Inflammatory macrophage treated with lipopolysaccharide for 4 hours (primary cell): ENCODE data around the gene ESRRB.
"Not testable (repeated sequence)": the region's sequence is repeated elsewhere in the genome, so short reads cannot be mapped to it uniquely, and the experiment has no call there.

Experiments used
- DNase-seq: peaks from one replicate; pipeline ENCODE4 v3.0.0-alpha.2; 2020

Gene ESRRB

GRCh38 chr14:76498463-76498935, 122.6 kb downstream of the ESRRB start:
- no peak for DNase-seq

- no peak for DNase-seq
These were observed 123.0 kb downstream of the ESRRB start for GRCh38 chr14:76498976-76499375.

GRCh38 chr14:76499399-76499798, 123.5 kb downstream of the ESRRB start:
- no peak for DNase-seq

- DNase-seq = no peak
These were observed 124.1 kb downstream of the ESRRB start for GRCh38 chr14:76500011-76500410.

GRCh38 chr14:76500480-76500879, 124.5 kb downstream of the ESRRB start:
- no peak for DNase-seq

- no peak for DNase-seq
These were observed 125.3 kb downstream of the ESRRB start for GRCh38 chr14:76501156-76501720.

GRCh38 chr14:76502219-76502618, 126.3 kb downstream of the ESRRB start:
- no peak for DNase-seq

- no peak for DNase-seq
These were observed 126.7 kb downstream of the ESRRB start for GRCh38 chr14:76502638-76503037.

GRCh38 chr14:76509311-76509710, 133.4 kb downstream of the ESRRB start:
- DNase-seq = no peak

- no peak for DNase-seq
These were observed 134.2 kb downstream of the ESRRB start for GRCh38 chr14:76510181-76510580.

GRCh38 chr14:76514213-76514998, 138.5 kb downstream of the ESRRB start:
- DNase-seq = peak; percentile 63

- no peak for DNase-seq
These were observed 140.9 kb downstream of the ESRRB start for GRCh38 chr14:76516884-76517283.

- no peak for DNase-seq
These were observed 142.4 kb downstream of the ESRRB start for GRCh38 chr14:76518366-76518765.

GRCh38 chr14:76525106-76525821, 149.3 kb downstream of the ESRRB start:
- DNase-seq = no peak

- DNase-seq = no peak
These were observed 155.1 kb downstream of the ESRRB start for GRCh38 chr14:76531085-76531484.

- DNase-seq = no peak
These were observed 155.9 kb downstream of the ESRRB start for GRCh38 chr14:76531821-76532318.

GRCh38 chr14:76536636-76537035, 160.7 kb downstream of the ESRRB start:
- DNase-seq = not testable (repeated sequence)

- DNase-seq = no peak
These were observed 162.1 kb downstream of the ESRRB start for GRCh38 chr14:76537906-76538647.

- DNase-seq = no peak
These were observed 162.7 kb downstream of the ESRRB start for GRCh38 chr14:76538648-76539008.

GRCh38 chr14:76539130-76539529, 163.2 kb downstream of the ESRRB start:
- DNase-seq = no peak

- DNase-seq = no peak
These were observed 165.8 kb downstream of the ESRRB start for GRCh38 chr14:76541594-76542219.

- peak; percentile 18 for DNase-seq
These were observed 170.7 kb downstream of the ESRRB start for GRCh38 chr14:76546426-76547221.
